SHP77 treated with DMSO at 0.1 percent for 48 hours (cell line): ENCODE data around the gene ADPRHL1.

Source experiments
- DNase-seq: peaks from one replicate; lab custom pipeline; 2025; lab: John Stamatoyannopoulos, UW

The ADPRHL1 gene

GRCh38 chr13:113432506-113433270 lies 20.6 kb downstream of the ADPRHL1 start:
- no peak for DNase-seq

- no peak for DNase-seq
Measured at GRCh38 chr13:113431171-113431570, 22.1 kb downstream of the ADPRHL1 start.

- DNase-seq: no peak
Measured at GRCh38 chr13:113430378-113431110, 22.7 kb downstream of the ADPRHL1 start.

- DNase-seq: no peak
Measured at GRCh38 chr13:113429608-113429985, 23.7 kb downstream of the ADPRHL1 start.

GRCh38 chr13:113428871-113429607 lies 24.2 kb downstream of the ADPRHL1 start:
- no peak for DNase-seq

- no peak for DNase-seq
Measured at GRCh38 chr13:113428469-113428865, 24.8 kb downstream of the ADPRHL1 start.

- no peak for DNase-seq
Measured at GRCh38 chr13:113427562-113428468, 25.5 kb downstream of the ADPRHL1 start.

GRCh38 chr13:113426591-113426986 lies 26.7 kb downstream of the ADPRHL1 start:
- DNase-seq: no peak

- no peak for DNase-seq
Measured at GRCh38 chr13:113425941-113426590, 27.2 kb downstream of the ADPRHL1 start.

GRCh38 chr13:113423520-113424163 lies 29.6 kb downstream of the ADPRHL1 start:
- no peak for DNase-seq

- DNase-seq: no peak
Measured at GRCh38 chr13:113422807-113423519, 30.3 kb downstream of the ADPRHL1 start.

- no peak for DNase-seq
Measured at GRCh38 chr13:113421673-113422270, 31.5 kb downstream of the ADPRHL1 start.

- DNase-seq: no peak
Measured at GRCh38 chr13:113420833-113421600, 32.3 kb downstream of the ADPRHL1 start.

- no peak for DNase-seq
Measured at GRCh38 chr13:113420232-113420631, 33.1 kb downstream of the ADPRHL1 start.

- DNase-seq: no peak
Measured at GRCh38 chr13:113419531-113420193, 33.6 kb downstream of the ADPRHL1 start.

GRCh38 chr13:113418722-113419049 lies 34.6 kb downstream of the ADPRHL1 start:
- no peak for DNase-seq

- no peak for DNase-seq
Measured at GRCh38 chr13:113417836-113418721, 35.2 kb downstream of the ADPRHL1 start.
